ENCODE data around the gene HABP4.
A peak's percentile ranks its signal among the peaks of the same experiment; 100 is the strongest.

Gene HABP4

GRCh38 chr9:96436063-96436455 is 13.9 kb upstream of the HABP4 start:
- no peak for DNase-seq (ENCODE audit: low spot score)

GRCh38 chr9:96436456-96437126 is 13.4 kb upstream of the HABP4 start:
- DNase-seq (ENCODE audit: low spot score), result no peak

GRCh38 chr9:96437454-96437853 is 12.5 kb upstream of the HABP4 start:
- DNase-seq (ENCODE audit: low spot score), result no peak

GRCh38 chr9:96440671-96441199 is 9.2 kb upstream of the HABP4 start:
- no peak for DNase-seq (ENCODE audit: low spot score)

- DNase-seq (ENCODE audit: low spot score), result no peak
Observed at GRCh38 chr9:96441798-96442445, 8.0 kb upstream of the HABP4 start.

GRCh38 chr9:96442491-96442890 is 7.5 kb upstream of the HABP4 start:
- DNase-seq (ENCODE audit: low spot score), result no peak

- DNase-seq (ENCODE audit: low spot score), result no peak
Observed at GRCh38 chr9:96447406-96447805, 2.6 kb upstream of the HABP4 start.

GRCh38 chr9:96448546-96449170 is 1.3 kb upstream of the HABP4 start:
- DNase-seq (ENCODE audit: low spot score), result no peak

GRCh38 chr9:96449523-96449844 is 485 bp upstream of the HABP4 start:
- no peak for DNase-seq (ENCODE audit: low spot score)

- DNase-seq (ENCODE audit: low spot score), result peak; percentile 47
Observed at GRCh38 chr9:96450613-96451528, 902 bp downstream of the HABP4 start.

GRCh38 chr9:96453625-96454024 is 3.7 kb downstream of the HABP4 start:
- DNase-seq (ENCODE audit: low spot score), result peak; percentile 63

GRCh38 chr9:96457266-96457665 is 7.3 kb downstream of the HABP4 start:
- no peak for DNase-seq (ENCODE audit: low spot score)

- no peak for DNase-seq (ENCODE audit: low spot score)
Observed at GRCh38 chr9:96458226-96458625, 8.3 kb downstream of the HABP4 start.

GRCh38 chr9:96459268-96460007 is 9.5 kb downstream of the HABP4 start:
- no peak for DNase-seq (ENCODE audit: low spot score)

- DNase-seq (ENCODE audit: low spot score), result no peak
Observed at GRCh38 chr9:96460470-96460869, 10.5 kb downstream of the HABP4 start.

- no peak for DNase-seq (ENCODE audit: low spot score)
Observed at GRCh38 chr9:96460882-96461281, 10.9 kb downstream of the HABP4 start.

GRCh38 chr9:96461336-96461735 is 11.4 kb downstream of the HABP4 start:
- no peak for DNase-seq (ENCODE audit: low spot score)

- no peak for DNase-seq (ENCODE audit: low spot score)
Observed at GRCh38 chr9:96462541-96462940, 12.6 kb downstream of the HABP4 start.

GRCh38 chr9:96464426-96464825 is 14.5 kb downstream of the HABP4 start:
- DNase-seq (ENCODE audit: low spot score), result no peak

- DNase-seq (ENCODE audit: low spot score), result no peak
Observed at GRCh38 chr9:96467784-96468183, 17.8 kb downstream of the HABP4 start.

GRCh38 chr9:96476013-96476412 is 26.0 kb downstream of the HABP4 start:
- DNase-seq (ENCODE audit: low spot score), result no peak

GRCh38 chr9:96476591-96476990 is 26.6 kb downstream of the HABP4 start:
- no peak for DNase-seq (ENCODE audit: low spot score)

Data from hepatic stellate cell (primary cell).